ENCODE results near the gene NPC1. TPM values are rescaled to one million over a fixed set of nuclear protein-coding genes. Genes with fewer than 3 reads are reported as not detected.
"Not testable (repeated sequence)": the region's sequence is repeated elsewhere in the genome, so short reads cannot be mapped to it uniquely, and the experiment has no call there.

The NPC1 gene
- polyA plus RNA-seq, 2 donors = 19.9 to 27.3 TPM

- H3K36me3 ChIP-seq (ENCODE audit: control insufficient read depth in 2 of 2, insufficient read depth in 2 of 2, low read length in 1 of 2); H3K27ac ChIP-seq (ENCODE audit: low read depth in 2 of 2, low read length in 1 of 2); H3K9me3 ChIP-seq (ENCODE audit: control insufficient read depth in 2 of 2, insufficient read depth in 1 of 2, low read depth in 1 of 2, low read length in 1 of 2); H3K4me3 ChIP-seq (ENCODE audit: low read depth in 1 of 2, low read length in 2 of 2); H3K4me1 ChIP-seq (ENCODE audit: control insufficient read depth in 2 of 2, insufficient read depth in 2 of 2, low read length in 1 of 2); H3K27me3 ChIP-seq (ENCODE audit: control insufficient read depth in 1 of 2, insufficient read depth in 2 of 2, low read length in 2 of 2): not testable (repeated sequence)
- WGBS, 2 donors = 89% methylated on average over 7 of the region's 7 CpGs
Observed at GRCh38 chr18:23613091-23613475, 26.8 kb upstream of the NPC1 start.

GRCh38 chr18:23612434-23613090, 26.3 kb upstream of the NPC1 start:
- WGBS, 2 donors = 60 to 78% methylated on average over 8 of the region's 8 CpGs
- Histone ChIP-seq H3K4me1 (ENCODE audit: control insufficient read depth in 2 of 2, insufficient read depth in 2 of 2, low read length in 1 of 2) (no peaks in the 10 kb centered on the region), H3K27me3 (ENCODE audit: control insufficient read depth in 1 of 2, insufficient read depth in 2 of 2, low read length in 2 of 2) (no peaks in the 10 kb centered on the region), H3K27ac (ENCODE audit: low read depth in 2 of 2, low read length in 1 of 2) (no peak overlapping the region), H3K36me3 (ENCODE audit: control insufficient read depth in 2 of 2, insufficient read depth in 2 of 2, low read length in 1 of 2) (no peaks in the 10 kb centered on the region), H3K9me3 (ENCODE audit: control insufficient read depth in 2 of 2, insufficient read depth in 1 of 2, low read depth in 1 of 2, low read length in 1 of 2) (no peaks in the 10 kb centered on the region), H3K4me3 (ENCODE audit: low read depth in 1 of 2, low read length in 2 of 2) (no peak overlapping the region)

GRCh38 chr18:23609390-23610023, 23.2 kb upstream of the NPC1 start:
- no peak overlapping the region for H3K27ac ChIP-seq (ENCODE audit: low read depth in 2 of 2, low read length in 1 of 2)
- no peak overlapping the region for H3K4me3 ChIP-seq (ENCODE audit: low read depth in 1 of 2, low read length in 2 of 2)

DNA sequence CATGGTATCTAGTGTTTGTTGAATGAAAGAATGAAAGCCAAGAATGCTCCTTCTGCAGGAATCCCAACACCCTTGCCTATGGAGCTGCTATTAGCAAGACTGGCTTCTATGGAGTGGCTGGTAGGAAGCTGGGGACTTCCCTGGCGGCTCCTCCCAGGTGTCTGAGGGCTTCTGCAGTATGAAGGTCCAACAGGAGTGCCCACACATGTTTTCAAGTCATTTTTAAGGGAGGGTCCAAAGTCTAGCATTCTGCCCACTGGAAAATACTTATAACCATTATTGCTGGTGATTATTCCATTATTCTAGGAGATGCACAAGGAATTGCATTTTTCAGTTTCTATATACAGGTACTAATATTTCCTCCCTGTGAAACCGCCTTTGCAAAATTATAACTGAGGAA, 21.9 kb upstream of the NPC1 start:
- Histone ChIP-seq H3K4me1 (ENCODE audit: control insufficient read depth in 2 of 2, insufficient read depth in 2 of 2, low read length in 1 of 2) (no peaks in the 10 kb centered on the region), H3K27ac (ENCODE audit: low read depth in 2 of 2, low read length in 1 of 2) (no peak overlapping the region), H3K36me3 (ENCODE audit: control insufficient read depth in 2 of 2, insufficient read depth in 2 of 2, low read length in 1 of 2) (no peaks in the 10 kb centered on the region), H3K9me3 (ENCODE audit: control insufficient read depth in 2 of 2, insufficient read depth in 1 of 2, low read depth in 1 of 2, low read length in 1 of 2) (no peaks in the 10 kb centered on the region), H3K4me3 (ENCODE audit: low read depth in 1 of 2, low read length in 2 of 2) (no peak overlapping the region), H3K27me3 (ENCODE audit: control insufficient read depth in 1 of 2, insufficient read depth in 2 of 2, low read length in 2 of 2) (no peaks in the 10 kb centered on the region)
- WGBS, 2 donors = 82 to 92% methylated on average over 2 of the region's 2 CpGs

More at GRCh38 chr18:23609390-23610023, 23.2 kb upstream of the NPC1 start:
- H3K27me3 ChIP-seq (ENCODE audit: control insufficient read depth in 1 of 2, insufficient read depth in 2 of 2, low read length in 2 of 2) = no peaks in the 10 kb centered on the region
- WGBS, 2 donors = 84 to 94% methylated on average over 5 of the region's 5 CpGs
- no peaks in the 10 kb centered on the region for H3K4me1 ChIP-seq (ENCODE audit: control insufficient read depth in 2 of 2, insufficient read depth in 2 of 2, low read length in 1 of 2)
- no peaks in the 10 kb centered on the region for H3K36me3 ChIP-seq (ENCODE audit: control insufficient read depth in 2 of 2, insufficient read depth in 2 of 2, low read length in 1 of 2)
- no peaks in the 10 kb centered on the region for H3K9me3 ChIP-seq (ENCODE audit: control insufficient read depth in 2 of 2, insufficient read depth in 1 of 2, low read depth in 1 of 2, low read length in 1 of 2)

DNA sequence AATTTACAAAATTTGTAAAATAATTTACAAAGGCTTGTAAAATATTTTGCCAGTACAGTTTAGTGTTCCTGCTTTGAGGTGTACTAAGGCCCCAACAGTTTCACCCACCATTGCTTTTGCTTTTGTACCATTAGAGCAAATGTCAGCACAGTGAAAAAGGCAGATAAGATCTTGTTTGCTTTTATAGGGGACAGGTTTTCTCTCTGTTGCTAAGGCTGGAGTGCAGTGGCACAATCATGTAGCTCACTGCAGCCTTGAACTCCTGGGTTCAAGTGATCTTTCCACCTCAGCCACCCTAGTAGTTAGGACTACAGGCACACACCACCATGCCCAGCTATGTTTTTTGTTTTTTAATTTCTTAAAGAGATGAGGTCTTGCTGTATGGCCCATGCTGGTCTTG, 19.6 kb upstream of the NPC1 start:
- Histone ChIP-seq H3K4me1 (ENCODE audit: control insufficient read depth in 2 of 2, insufficient read depth in 2 of 2, low read length in 1 of 2) (no peaks in the 10 kb centered on the region), H3K36me3 (ENCODE audit: control insufficient read depth in 2 of 2, insufficient read depth in 2 of 2, low read length in 1 of 2) (no peaks in the 10 kb centered on the region), H3K27ac (ENCODE audit: low read depth in 2 of 2, low read length in 1 of 2) (no peak overlapping the region), H3K9me3 (ENCODE audit: control insufficient read depth in 2 of 2, insufficient read depth in 1 of 2, low read depth in 1 of 2, low read length in 1 of 2) (no peaks in the 10 kb centered on the region), H3K4me3 (ENCODE audit: low read depth in 1 of 2, low read length in 2 of 2) (no peak overlapping the region), H3K27me3 (ENCODE audit: control insufficient read depth in 1 of 2, insufficient read depth in 2 of 2, low read length in 2 of 2) (no peaks in the 10 kb centered on the region)

DNA sequence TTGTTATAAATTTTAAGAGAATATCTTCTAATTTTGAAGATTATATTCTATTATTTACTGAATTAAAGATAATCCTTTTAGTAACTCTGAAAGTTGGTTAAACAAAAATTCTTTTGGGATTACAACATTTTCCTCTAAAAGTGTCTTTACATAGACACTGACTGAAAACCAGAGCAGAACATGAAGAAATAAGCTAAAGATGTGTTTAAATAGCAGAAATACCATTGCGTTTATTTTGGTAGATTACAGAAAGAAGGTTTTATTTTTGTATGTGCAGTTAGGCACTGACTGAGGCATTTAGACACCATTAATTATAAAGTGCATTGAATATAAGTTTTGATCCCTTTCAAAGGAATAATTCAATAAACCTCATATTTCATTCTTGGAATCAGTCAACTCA, 13.5 kb upstream of the NPC1 start:
- H3K27me3 ChIP-seq (ENCODE audit: control insufficient read depth in 1 of 2, insufficient read depth in 2 of 2, low read length in 2 of 2) = no peaks in the 10 kb centered on the region
- H3K27ac ChIP-seq (ENCODE audit: low read depth in 2 of 2, low read length in 1 of 2) = no peak overlapping the region
- no peaks in the 10 kb centered on the region for H3K9me3 ChIP-seq (ENCODE audit: control insufficient read depth in 2 of 2, insufficient read depth in 1 of 2, low read depth in 1 of 2, low read length in 1 of 2)
- no peaks in the 10 kb centered on the region for H3K36me3 ChIP-seq (ENCODE audit: control insufficient read depth in 2 of 2, insufficient read depth in 2 of 2, low read length in 1 of 2)
- WGBS, 2 donors = 50 to 67% methylated on average over 1 of the region's 1 CpG
- no peaks in the 10 kb centered on the region for H3K4me1 ChIP-seq (ENCODE audit: control insufficient read depth in 2 of 2, insufficient read depth in 2 of 2, low read length in 1 of 2)
- H3K4me3 ChIP-seq (ENCODE audit: low read depth in 1 of 2, low read length in 2 of 2) = no peak overlapping the region

DNA sequence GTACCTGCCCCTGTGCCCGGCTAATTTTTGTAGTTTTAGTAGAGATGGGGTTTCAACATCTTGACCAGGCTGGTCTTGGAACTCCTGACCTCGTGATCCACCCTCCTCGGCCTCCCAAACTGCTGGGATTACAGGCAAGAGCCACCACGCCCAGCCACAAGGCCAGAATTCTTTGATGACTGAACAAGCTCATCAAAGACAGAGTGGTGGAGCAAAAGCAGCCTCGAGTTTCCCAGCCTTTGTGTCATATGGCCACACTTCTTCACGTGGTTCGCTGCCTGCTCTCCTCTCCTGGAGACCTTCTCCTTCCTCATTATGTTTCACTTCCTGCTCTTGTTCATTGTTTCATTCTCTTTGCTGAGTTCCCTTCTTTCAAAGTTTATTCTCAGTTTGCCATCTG, 9.9 kb upstream of the NPC1 start:
- WGBS, 2 donors = 77 to 80% methylated on average over 7 of the region's 7 CpGs
- Histone ChIP-seq H3K9me3 (ENCODE audit: control insufficient read depth in 2 of 2, insufficient read depth in 1 of 2, low read depth in 1 of 2, low read length in 1 of 2) (no peaks in the 10 kb centered on the region), H3K27me3 (ENCODE audit: control insufficient read depth in 1 of 2, insufficient read depth in 2 of 2, low read length in 2 of 2) (no peaks in the 10 kb centered on the region), H3K36me3 (ENCODE audit: control insufficient read depth in 2 of 2, insufficient read depth in 2 of 2, low read length in 1 of 2) (no peaks in the 10 kb centered on the region), H3K27ac (ENCODE audit: low read depth in 2 of 2, low read length in 1 of 2) (no peak overlapping the region), H3K4me3 (ENCODE audit: low read depth in 1 of 2, low read length in 2 of 2) (no peak overlapping the region), H3K4me1 (ENCODE audit: control insufficient read depth in 2 of 2, insufficient read depth in 2 of 2, low read length in 1 of 2) (no peaks in the 10 kb centered on the region)

DNA sequence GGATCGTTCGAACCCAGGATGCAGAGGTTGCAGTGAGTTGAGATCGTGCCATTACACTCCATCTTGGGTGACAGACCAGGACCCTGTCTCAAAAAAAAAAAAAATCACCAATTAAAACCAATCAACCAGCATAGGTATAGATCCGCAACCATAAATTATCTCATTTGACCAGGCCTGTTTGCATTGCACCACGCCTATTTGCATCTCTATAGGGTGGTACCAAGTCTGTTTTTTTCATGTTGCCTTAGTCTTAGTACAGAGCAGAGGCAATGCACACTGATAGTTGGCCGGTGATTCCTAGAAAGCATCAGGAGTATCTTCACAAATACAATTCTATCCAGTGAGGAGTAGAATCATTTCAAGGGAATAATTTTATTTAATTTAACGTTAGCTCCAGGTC, 9.3 kb upstream of the NPC1 start:
- 95 to 97% methylated on average over 7 of the region's 7 CpGs for WGBS, 2 donors
- Histone ChIP-seq H3K9me3 (ENCODE audit: control insufficient read depth in 2 of 2, insufficient read depth in 1 of 2, low read depth in 1 of 2, low read length in 1 of 2) (no peaks in the 10 kb centered on the region), H3K4me1 (ENCODE audit: control insufficient read depth in 2 of 2, insufficient read depth in 2 of 2, low read length in 1 of 2) (no peaks in the 10 kb centered on the region), H3K27me3 (ENCODE audit: control insufficient read depth in 1 of 2, insufficient read depth in 2 of 2, low read length in 2 of 2) (no peaks in the 10 kb centered on the region), H3K4me3 (ENCODE audit: low read depth in 1 of 2, low read length in 2 of 2) (no peak overlapping the region), H3K36me3 (ENCODE audit: control insufficient read depth in 2 of 2, insufficient read depth in 2 of 2, low read length in 1 of 2) (no peaks in the 10 kb centered on the region), H3K27ac (ENCODE audit: low read depth in 2 of 2, low read length in 1 of 2) (no peak overlapping the region)

DNA sequence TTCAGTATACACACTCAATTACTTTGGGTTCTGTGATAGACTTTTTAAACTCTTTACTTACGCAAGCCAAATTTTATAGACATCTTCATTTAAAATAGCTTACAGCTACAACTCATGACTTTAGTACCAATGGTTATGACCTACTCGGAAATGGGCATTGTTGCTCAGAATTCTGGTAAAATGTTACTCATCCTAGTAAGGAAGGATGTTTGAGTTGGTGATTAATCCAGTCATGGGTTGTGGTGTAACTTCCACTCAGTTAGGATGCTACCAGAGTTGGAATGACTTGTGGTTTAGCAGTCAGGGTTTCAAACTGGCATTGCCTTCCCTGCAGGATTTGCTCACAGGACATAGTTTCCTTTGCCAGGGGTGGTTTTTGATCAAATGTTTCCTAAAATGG, 7.4 kb upstream of the NPC1 start:
- no peaks in the 10 kb centered on the region for H3K4me1 ChIP-seq (ENCODE audit: control insufficient read depth in 2 of 2, insufficient read depth in 2 of 2, low read length in 1 of 2)
- WGBS, 2 donors = 85 to 87% methylated on average over 2 of the region's 2 CpGs
- H3K9me3 ChIP-seq (ENCODE audit: control insufficient read depth in 2 of 2, insufficient read depth in 1 of 2, low read depth in 1 of 2, low read length in 1 of 2) = no peaks in the 10 kb centered on the region
- H3K4me3 ChIP-seq (ENCODE audit: low read depth in 1 of 2, low read length in 2 of 2) = no peak overlapping the region
- H3K27ac ChIP-seq (ENCODE audit: low read depth in 2 of 2, low read length in 1 of 2) = no peak overlapping the region
- H3K36me3 ChIP-seq (ENCODE audit: control insufficient read depth in 2 of 2, insufficient read depth in 2 of 2, low read length in 1 of 2) = no peaks in the 10 kb centered on the region
- H3K27me3 ChIP-seq (ENCODE audit: control insufficient read depth in 1 of 2, insufficient read depth in 2 of 2, low read length in 2 of 2) = no peaks in the 10 kb centered on the region

GRCh38 chr18:23592911-23593310, 6.6 kb upstream of the NPC1 start:
- Histone ChIP-seq H3K4me3 (ENCODE audit: low read depth in 1 of 2, low read length in 2 of 2) (no peak overlapping the region), H3K9me3 (ENCODE audit: control insufficient read depth in 2 of 2, insufficient read depth in 1 of 2, low read depth in 1 of 2, low read length in 1 of 2) (no peaks in the 10 kb centered on the region), H3K27me3 (ENCODE audit: control insufficient read depth in 1 of 2, insufficient read depth in 2 of 2, low read length in 2 of 2) (no peaks in the 10 kb centered on the region), H3K4me1 (ENCODE audit: control insufficient read depth in 2 of 2, insufficient read depth in 2 of 2, low read length in 1 of 2) (no peaks in the 10 kb centered on the region), H3K36me3 (ENCODE audit: control insufficient read depth in 2 of 2, insufficient read depth in 2 of 2, low read length in 1 of 2) (no peaks in the 10 kb centered on the region), H3K27ac (ENCODE audit: low read depth in 2 of 2, low read length in 1 of 2) (no peak overlapping the region)
- WGBS, 2 donors = 94 to 98% methylated on average over 2 of the region's 2 CpGs

Measured in esophagus (tissue), 2 donors.